Activated T-cell treated with anti-CD3 and anti-CD28 coated beads, Interleukin-2, amount 50 U/mL, for 1 hour (primary cell): ENCODE measurements around the gene LRRC3B.

ENCODE experiments used
- DNase-seq: peaks from one replicate; pipeline ENCODE4 v3.0.0-alpha.2; 2020

Gene LRRC3B

DNA sequence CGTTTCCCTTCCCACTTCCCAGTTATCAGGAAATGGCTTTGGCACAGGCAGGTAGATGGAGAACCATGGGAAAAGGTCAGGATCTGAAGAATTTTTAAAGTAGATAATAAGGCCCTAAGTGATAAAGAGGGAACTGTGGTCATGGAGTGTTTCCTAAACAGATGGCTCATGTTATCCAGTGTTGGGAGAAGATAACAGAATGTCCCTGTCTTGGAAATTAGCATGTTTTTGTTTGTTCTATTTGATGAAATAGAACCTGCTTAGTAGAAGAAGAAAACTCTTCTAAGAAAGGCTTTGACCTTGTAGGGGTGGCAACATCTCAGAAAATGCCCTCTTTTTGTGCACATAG, 8.8 kb downstream of the LRRC3B start:
- no peak for DNase-seq

GRCh38 chr3:26634601-26635000, 12.0 kb downstream of the LRRC3B start:
- DNase-seq = no peak

DNA sequence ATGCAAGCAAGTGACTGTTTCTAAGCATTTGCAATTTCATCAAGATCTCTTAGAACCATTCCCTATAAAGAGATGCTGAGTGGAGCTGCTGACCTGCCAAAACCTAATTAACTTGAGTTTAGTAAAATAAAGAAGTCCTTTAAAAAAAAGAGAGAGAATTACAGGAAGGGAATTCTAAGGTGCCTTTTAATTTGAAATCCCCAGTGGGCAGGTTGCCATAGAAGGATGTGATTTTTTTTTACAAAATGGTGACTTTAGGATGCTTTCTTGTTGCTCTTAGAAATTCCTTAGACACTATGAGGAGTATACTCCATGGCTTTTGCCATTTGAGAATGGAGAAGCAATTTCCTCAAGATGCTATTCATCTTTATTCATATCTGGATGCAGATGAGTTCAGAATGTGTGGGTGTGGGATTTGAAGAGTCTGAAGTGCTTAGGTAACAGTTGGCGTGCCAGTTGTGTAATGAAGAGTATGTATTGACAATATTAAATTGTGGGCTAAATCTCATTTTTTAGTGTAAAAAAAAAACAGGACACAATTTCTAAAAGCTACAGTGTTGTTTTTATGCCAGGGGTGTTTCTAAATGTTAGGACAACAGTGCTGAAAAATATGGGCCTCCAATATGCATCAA, 13.6 kb downstream of the LRRC3B start:
- DNase-seq = no peak

DNA sequence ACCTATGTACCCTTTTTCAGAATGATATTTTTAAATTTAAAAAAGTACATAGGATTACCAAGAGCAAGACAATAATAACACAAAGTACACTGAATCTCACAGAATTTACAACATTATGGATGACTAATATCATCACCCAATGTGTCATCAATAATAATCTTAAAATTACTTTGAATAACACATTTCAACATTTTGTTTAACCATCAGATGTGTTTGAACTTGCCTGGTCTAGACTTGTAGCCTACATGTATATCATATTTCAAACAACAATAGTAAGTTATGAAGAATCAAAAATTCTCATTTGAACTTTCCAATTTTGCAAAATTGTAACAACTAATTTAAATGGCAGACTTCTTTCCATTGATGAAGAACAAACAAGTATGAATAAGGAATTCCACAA, 15.1 kb downstream of the LRRC3B start:
- no peak for DNase-seq

DNA sequence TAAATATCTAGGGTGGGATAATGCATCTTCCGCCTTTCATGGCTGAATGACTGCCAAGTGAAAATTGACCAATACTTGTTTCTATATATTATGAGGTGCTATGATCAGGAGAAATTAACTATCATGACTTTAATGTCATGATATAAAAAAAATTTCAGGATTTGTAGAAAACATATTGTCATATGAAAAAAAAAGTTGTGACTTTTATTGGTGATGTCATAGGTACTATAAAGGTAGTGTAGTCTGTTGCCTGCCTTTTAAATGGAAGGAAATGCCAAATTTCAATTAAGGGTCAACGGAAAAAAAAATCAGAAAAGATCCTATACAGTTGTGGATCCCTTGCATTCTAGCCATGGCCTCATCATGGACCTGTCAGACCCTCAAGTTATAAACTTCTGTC, 15.5 kb downstream of the LRRC3B start:
- DNase-seq = no peak

- DNase-seq = no peak
Measured at GRCh38 chr3:26639339-26639738, 16.8 kb downstream of the LRRC3B start.

GRCh38 chr3:26647078-26647477, 24.5 kb downstream of the LRRC3B start:
- no peak for DNase-seq

DNA sequence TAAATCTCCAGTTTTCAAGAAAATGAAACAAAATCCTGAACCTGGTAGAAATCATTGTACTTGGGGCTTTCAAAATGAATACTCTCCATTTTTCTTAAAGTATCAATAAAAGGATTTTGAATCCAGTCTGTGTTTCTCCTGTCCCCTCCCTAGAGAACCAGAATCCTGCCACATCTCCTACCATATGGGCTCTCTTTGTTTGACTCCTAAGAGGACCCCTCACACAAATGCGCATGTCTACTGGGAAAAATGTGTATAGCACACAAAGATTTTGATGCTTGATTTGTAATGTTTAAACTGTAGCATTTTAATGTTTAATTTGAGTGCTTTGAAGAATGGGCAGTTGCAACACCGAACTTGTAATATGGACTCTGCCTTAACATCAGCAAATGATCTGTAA, 25.9 kb downstream of the LRRC3B start:
- no peak for DNase-seq

DNA sequence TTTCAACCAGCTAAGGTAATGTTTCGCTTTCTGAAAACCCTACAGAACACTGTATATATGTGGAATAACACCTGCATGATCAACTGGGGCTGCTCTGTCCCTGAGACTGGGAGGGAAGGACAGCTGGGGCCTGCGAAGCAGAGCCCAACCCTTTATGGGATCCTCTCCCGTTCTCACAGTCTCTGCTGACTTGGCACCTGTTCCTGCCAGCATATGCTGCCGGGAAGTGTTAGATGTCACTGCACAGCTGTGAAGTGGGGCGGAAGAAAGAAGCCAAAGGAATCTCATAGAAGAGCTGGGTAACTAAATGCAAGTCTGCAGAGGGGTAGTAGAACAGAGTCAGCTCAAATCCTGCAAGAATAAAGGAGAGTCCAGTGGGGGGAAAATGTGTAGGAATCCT, 29.6 kb downstream of the LRRC3B start:
- DNase-seq = no peak

DNA sequence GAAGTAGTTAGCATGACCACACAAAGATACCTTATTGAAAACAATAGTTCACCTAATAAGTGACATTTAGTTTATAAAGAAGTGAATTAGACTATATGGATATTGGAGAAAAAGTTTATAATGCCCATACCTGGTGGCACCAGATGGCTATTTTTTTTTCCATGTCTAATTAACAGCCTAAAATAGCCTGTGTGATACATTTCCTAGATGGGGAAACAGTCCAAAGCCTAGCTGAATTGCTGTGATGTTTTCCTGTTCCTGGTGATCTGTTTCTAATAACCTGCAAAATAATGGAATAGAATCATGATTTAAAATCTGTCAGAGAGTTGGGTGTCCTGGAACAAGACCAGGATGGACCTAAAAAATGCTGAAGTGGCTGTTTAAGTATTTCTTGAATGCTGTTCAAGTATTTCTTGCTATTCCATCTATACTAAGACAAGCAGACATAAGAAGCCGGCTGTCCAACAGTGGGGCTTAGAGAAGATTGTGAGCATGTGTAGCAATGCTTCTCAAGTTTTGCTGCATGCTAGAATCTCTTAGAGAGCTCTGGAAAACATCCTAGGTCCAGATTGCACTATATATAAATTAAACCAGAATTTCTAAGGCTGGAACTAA, 31.3 kb downstream of the LRRC3B start:
- DNase-seq = no peak

DNA sequence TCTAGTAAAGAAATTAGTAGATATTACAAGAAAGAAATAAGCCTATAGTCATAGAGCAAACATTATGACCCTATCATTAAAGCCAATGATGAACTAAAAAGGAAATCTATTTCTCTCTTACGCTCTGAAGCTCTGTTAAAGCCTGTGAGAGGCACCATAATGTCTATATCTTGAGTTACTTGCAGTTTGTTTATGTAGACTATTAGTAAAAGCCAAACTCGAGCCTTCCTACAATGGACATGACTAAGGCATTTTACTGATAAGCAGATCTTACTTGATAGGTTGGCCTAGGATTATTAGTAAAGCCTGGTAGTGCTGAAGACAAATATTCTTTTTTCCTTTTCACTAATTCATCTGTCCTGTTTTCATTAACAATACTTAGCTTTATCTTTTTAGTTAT, 32.7 kb downstream of the LRRC3B start:
- DNase-seq = no peak

DNA sequence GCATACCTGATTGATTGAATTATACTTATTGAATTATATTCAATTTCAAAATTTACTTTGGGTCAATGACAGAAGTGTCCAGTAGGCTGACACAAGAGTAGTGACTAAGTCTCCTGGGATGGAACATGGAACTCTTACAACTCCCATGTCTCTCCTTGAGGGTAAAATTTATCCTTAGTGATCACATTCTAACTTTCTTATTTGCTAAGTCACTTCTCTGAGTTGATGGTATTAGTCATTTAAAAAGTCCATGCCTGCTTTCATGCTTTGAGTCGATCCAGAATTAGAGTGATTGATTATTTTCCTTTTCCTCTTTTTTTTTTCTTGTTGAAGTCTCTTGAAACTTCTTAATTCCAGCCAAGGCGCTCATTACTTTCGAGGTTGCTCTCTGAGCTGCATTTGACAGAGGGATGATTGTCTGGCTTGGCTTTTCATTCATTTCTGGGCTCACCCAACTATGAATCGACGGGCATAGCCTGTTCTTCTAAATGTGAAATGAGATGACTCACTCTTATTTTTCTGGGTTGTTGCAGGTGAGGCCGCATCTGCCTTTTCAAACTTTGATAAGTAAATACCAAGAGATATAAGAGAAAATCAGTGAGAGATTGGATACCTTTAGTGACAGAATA, 34.9 kb downstream of the LRRC3B start:
- DNase-seq = no peak

DNA sequence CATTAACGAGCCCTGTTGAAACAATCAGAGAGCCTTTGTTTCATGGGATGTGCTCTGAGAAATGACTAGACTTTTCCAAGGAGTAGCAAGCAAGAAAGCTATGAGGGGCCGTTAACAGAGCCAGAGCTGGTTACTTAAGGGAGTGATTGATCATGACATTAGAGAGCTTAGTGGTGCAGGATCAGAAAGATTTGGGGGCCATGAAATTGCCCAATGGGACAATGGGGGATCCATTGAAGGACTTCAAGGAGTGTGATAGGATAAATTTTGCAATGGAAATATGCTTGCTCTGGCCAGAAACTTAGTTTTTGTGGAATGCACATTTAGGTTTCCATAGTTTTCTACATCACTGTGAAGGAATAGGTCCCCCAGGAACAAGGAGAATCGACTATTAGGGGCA, 45.6 kb downstream of the LRRC3B start:
- DNase-seq = no peak

DNA sequence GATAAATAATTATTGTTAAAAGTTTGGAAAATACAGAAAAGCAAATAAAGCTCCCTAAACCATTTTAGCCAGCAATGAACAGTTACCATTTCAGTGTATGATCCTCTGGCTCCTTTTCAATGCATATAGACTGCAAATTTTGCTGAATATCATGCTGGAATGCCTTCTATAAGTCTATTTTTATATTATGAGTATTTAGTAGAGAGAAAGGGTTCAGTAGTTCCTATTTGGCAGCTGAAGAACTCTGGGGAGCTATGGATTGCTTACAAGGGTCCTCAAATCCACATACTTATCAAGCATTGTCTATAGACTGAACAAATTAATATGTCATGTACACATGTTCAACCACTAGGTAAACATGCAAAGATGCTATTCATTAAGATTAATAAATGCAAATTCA, 46.1 kb downstream of the LRRC3B start:
- DNase-seq = no peak

DNA sequence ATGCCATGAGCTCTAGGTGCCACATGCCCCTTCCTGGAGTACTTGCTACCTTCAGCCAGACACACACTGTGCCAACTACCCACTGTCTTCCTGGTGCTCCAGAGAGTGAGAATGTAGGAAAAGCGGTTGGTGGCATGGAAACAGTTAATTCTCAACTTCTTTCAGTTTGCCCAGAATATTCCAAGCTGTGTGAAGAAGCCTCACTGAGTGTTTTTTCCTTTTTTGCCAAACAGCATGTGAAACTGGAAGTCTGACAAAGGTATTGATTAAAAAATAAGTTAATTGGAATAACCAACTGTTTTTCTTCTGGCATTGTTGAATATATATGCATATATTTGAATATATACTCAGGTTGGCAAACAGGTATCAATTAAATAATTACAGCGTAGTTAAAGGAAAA, 52.8 kb downstream of the LRRC3B start:
- DNase-seq = no peak

GRCh38 chr3:26681632-26682031, 59.1 kb downstream of the LRRC3B start:
- no peak for DNase-seq

GRCh38 chr3:26682406-26682805, 59.8 kb downstream of the LRRC3B start:
- no peak for DNase-seq

GRCh38 chr3:26683902-26684301, 61.3 kb downstream of the LRRC3B start:
- no peak for DNase-seq

- no peak for DNase-seq
Measured at GRCh38 chr3:26687466-26687865, 64.9 kb downstream of the LRRC3B start.

- no peak for DNase-seq
Measured at GRCh38 chr3:26699553-26699952, 77.0 kb downstream of the LRRC3B start.

DNA sequence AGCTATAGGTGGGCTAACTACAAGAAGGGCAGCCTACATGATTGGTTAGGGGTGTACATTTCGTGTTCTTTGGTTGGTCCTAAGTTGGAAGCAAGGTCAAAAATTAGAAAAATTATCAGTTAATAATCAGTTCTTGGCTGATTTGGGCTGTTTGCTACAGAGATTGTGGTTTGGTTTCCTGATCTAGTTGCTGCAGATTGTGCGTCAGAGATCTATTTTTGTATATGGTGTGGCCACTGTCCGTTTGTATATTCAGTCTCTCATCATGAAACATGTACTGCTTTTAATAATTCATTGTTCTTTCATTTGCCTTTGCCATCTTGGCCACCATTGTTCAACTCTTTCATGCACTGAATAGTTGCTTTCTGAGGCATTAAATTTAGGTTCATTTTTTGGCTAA, 80.9 kb downstream of the LRRC3B start:
- DNase-seq = no peak

- no peak for DNase-seq
Measured at GRCh38 chr3:26704736-26705135, 82.2 kb downstream of the LRRC3B start.

GRCh38 chr3:26708501-26708900, 85.9 kb downstream of the LRRC3B start:
- no peak for DNase-seq

DNA sequence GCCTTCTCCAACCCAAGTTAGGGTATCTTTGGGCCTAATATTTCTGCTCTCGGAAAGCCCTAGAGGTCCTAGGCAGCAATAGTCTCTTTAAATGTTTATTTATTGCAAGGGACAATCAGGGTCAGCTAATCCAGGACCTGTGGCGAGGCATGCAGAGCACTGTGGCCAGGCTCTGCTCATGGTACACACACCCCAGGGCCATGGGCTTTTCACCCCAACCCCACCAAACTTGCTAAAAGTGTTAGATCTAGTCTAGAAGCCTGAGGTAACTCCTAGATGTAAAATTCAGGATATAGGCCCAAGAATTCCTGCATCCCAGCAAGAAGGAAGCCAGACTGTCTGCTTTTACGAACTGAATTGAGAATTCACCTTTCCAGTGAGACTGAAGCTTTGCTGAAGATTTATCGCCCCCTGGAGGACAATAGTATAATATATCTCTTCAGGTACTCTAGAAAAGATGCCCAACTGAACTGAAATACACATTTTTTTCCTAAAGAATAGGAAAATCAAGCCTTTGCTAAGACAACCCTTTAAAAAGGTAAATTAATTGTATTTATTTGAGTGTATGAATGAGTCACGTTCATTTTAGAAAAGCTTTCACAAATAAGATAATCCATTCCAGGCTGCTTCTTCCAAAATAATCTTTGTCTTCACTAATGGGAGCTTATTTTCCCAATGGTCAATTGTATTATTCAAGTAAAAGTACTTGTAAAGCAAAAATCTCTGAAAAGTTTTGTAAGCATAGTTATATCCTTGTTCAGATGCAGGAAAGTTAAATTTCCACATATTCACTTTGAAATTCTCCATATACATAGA, 89.8 kb downstream of the LRRC3B start:
- DNase-seq = no peak
